Measurements from ENCODE around the gene PRRX2. TPM values are rescaled to one million over a fixed set of nuclear protein-coding genes. Genes with fewer than 3 reads are reported as not detected.
A peak's percentile ranks its signal among the peaks of the same experiment; 100 is the strongest.

Gene PRRX2
- total RNA-seq, 1 experiment from 2014 or later: 10.7 TPM

DNA sequence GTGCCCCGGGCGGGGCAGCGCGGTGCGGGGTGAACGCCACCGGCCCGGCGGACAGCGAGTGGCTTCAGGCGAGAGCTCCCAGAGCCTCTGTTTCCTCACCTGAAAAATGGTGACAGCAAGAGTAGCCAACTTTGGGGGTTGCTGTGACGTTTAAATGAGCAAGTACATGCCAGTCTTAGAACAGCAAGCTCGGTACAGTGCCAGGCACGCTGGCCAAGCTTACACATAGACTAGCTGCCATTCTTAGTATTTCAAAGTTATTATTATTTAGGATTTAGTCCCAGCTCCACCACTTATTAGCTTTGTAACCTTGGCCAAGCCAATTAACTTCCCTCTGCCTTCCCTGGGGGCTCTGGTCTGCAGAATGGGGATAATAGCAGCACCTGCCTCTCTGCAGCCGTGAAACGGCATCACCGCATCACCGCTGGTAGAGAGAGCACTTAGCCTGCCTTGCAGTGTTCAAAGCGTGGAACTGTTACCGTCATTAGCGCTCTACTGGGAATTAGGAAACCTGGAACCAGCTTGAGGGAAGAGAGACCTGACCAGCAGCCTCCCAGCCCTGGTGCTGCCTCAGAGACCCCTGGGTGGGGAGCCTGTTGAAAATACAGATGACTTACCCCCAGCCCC, 44.7 kb upstream of the PRRX2 start, which contains the start of gene C9orf50:
Gene C9orf50, minus strand, starts transcription at position 433 of the 627 bp plus-strand sequence. CDS start 527 bp downstream, outside the sequence.
- Mint-ChIP-seq H3K4me1 (peaks cover 18% of the 10 kb centered on the region), H3K4me3 (peak within 1 kb of the TSS; percentile 62), H3K36me3 (no peaks in the 10 kb centered on the region), H3K27me3 (ENCODE audit: low read depth) (peaks cover 50% of the 10 kb centered on the region), H3K27ac (no peak within 1 kb of the TSS), H3K9me3 (no peaks in the 10 kb centered on the region; the same call in 1 of the 2 replicates)
- ATAC-seq (no peak), DNase-seq (ENCODE audit: low spot score) (no peak)
- POLR2A ChIA-PET: interaction anchor here (0.9 kb wide), 1 partner anchor 475 kb away, joined by 4 read pairs; no protein-coding TSS in a partner anchor
- TF ChIP-seq STAT6 (CRISPR knock-in tag; conservative IDR thresholded peaks at IDR 0.05; ENCODE audit: low read depth) (no peak), FOXJ3 (CRISPR knock-in tag; IDR thresholded peaks at IDR 0.05; ENCODE audit: borderline replicate concordance) (no peak), USF1 (CRISPR knock-in tag; IDR thresholded peaks at IDR 0.05) (no peak), ZNF423 (CRISPR knock-in tag; IDR thresholded peaks at IDR 0.05) (no peak), NFE2L1 (CRISPR knock-in tag; IDR thresholded peaks at IDR 0.05) (no peak), MYBL2 (CRISPR knock-in tag; IDR thresholded peaks at IDR 0.05) (no peak), NR2C2 (CRISPR knock-in tag; IDR thresholded peaks at IDR 0.05) (no peak), HMGA2 (CRISPR knock-in tag; IDR thresholded peaks at IDR 0.05) (no peak), GRHL2 (CRISPR knock-in tag; IDR thresholded peaks at IDR 0.05; ENCODE audit: insufficient replicate concordance, severe bottlenecking) (no peak), ZNF671 (CRISPR knock-in tag; IDR thresholded peaks at IDR 0.05) (no peak), ZNF121 (CRISPR knock-in tag; IDR thresholded peaks at IDR 0.05) (no peak), TP53 (CRISPR knock-in tag; IDR thresholded peaks at IDR 0.05) (no peak), JUN (CRISPR knock-in tag; IDR thresholded peaks at IDR 0.05) (no peak), FOXP1 (CRISPR knock-in tag; IDR thresholded peaks at IDR 0.05; ENCODE audit: borderline replicate concordance) (no peak), ARID4B (CRISPR knock-in tag; IDR thresholded peaks at IDR 0.05; ENCODE audit: borderline replicate concordance) (no peak)
- TF ChIP-seq, protein P1, sequence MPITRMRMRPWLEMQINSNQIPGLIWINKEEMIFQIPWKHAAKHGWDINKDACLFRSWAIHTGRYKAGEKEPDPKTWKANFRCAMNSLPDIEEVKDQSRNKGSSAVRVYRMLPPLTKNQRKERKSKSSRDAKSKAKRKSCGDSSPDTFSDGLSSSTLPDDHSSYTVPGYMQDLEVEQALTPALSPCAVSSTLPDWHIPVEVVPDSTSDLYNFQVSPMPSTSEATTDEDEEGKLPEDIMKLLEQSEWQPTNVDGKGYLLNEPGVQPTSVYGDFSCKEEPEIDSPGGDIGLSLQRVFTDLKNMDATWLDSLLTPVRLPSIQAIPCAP (CRISPR knock-in tag; IDR thresholded peaks at IDR 0.05): no peak
- TF ChIP-seq, protein P2, sequence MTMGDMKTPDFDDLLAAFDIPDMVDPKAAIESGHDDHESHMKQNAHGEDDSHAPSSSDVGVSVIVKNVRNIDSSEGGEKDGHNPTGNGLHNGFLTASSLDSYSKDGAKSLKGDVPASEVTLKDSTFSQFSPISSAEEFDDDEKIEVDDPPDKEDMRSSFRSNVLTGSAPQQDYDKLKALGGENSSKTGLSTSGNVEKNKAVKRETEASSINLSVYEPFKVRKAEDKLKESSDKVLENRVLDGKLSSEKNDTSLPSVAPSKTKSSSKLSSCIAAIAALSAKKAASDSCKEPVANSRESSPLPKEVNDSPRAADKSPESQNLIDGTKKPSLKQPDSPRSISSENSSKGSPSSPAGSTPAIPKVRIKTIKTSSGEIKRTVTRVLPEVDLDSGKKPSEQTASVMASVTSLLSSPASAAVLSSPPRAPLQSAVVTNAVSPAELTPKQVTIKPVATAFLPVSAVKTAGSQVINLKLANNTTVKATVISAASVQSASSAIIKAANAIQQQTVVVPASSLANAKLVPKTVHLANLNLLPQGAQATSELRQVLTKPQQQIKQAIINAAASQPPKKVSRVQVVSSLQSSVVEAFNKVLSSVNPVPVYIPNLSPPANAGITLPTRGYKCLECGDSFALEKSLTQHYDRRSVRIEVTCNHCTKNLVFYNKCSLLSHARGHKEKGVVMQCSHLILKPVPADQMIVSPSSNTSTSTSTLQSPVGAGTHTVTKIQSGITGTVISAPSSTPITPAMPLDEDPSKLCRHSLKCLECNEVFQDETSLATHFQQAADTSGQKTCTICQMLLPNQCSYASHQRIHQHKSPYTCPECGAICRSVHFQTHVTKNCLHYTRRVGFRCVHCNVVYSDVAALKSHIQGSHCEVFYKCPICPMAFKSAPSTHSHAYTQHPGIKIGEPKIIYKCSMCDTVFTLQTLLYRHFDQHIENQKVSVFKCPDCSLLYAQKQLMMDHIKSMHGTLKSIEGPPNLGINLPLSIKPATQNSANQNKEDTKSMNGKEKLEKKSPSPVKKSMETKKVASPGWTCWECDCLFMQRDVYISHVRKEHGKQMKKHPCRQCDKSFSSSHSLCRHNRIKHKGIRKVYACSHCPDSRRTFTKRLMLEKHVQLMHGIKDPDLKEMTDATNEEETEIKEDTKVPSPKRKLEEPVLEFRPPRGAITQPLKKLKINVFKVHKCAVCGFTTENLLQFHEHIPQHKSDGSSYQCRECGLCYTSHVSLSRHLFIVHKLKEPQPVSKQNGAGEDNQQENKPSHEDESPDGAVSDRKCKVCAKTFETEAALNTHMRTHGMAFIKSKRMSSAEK (CRISPR knock-in tag; IDR thresholded peaks at IDR 0.05; ENCODE audit: borderline replicate concordance): no peak
- CTCF ChIA-PET: interaction anchor here (0.6 to 3.4 kb wide), 14 partner anchors 10 to 490 kb away, joined by 3 to 33 read pairs (median 4); partner anchors contain the start of gene ASB6

Measured in WTC11 (cell line).